Neural progenitor cell (in vitro differentiated cells): Measurements from ENCODE around the gene MMEL1.

Experiments used
- EZH2phosphoT487 ChIP-seq: fragments of 200-600 bp; sonication (generic); IDR thresholded peaks from 2 replicates; pipeline ENCODE4 v1.6.1; 2017; ENCODE audit warnings: antibody characterized with exemption
- TF ChIP-seq, protein P1 (sequence below): fragments of 200-600 bp; sonication (generic); IDR thresholded peaks from 2 replicates; pipeline ENCODE4 v1.5.1; 2017; ENCODE audit warnings: antibody characterized with exemption, mild to moderate bottlenecking

DNA sequence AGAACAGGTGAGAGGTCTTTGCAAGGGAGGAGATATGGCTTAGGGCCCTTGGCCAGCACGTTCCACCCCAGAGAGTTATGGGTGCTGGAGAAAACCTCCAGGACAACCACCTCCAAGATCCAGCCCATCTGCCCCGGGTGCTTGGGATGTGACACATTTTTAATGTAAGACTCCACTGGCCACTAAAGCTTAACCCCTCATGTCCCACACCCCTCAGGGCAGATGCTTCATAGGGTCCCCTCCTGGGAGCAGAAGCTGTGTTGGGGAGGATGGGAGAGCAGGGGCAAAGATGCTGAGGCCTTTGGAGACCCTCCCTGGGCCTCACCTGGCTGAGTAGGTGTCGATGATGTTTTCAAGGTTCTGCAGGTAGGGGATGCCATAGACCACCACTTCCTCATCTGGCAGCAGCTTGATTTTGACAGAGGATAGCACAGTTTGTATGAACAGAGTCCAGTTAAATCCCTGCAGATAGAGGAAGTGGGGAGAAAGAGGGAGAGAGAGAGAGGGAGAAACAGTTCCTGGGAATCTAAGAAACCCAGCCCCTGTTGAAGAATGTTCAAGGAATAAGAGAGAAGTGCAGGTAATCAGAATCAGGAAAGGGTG, 34.4 kb downstream of the MMEL1 start:
- TF ChIP-seq, protein P1, sequence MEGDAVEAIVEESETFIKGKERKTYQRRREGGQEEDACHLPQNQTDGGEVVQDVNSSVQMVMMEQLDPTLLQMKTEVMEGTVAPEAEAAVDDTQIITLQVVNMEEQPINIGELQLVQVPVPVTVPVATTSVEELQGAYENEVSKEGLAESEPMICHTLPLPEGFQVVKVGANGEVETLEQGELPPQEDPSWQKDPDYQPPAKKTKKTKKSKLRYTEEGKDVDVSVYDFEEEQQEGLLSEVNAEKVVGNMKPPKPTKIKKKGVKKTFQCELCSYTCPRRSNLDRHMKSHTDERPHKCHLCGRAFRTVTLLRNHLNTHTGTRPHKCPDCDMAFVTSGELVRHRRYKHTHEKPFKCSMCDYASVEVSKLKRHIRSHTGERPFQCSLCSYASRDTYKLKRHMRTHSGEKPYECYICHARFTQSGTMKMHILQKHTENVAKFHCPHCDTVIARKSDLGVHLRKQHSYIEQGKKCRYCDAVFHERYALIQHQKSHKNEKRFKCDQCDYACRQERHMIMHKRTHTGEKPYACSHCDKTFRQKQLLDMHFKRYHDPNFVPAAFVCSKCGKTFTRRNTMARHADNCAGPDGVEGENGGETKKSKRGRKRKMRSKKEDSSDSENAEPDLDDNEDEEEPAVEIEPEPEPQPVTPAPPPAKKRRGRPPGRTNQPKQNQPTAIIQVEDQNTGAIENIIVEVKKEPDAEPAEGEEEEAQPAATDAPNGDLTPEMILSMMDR, result no peak
- TF ChIP-seq EZH2phosphoT487, result no peak
